ENCODE data around the gene HRH3.

The HRH3 gene

DNA sequence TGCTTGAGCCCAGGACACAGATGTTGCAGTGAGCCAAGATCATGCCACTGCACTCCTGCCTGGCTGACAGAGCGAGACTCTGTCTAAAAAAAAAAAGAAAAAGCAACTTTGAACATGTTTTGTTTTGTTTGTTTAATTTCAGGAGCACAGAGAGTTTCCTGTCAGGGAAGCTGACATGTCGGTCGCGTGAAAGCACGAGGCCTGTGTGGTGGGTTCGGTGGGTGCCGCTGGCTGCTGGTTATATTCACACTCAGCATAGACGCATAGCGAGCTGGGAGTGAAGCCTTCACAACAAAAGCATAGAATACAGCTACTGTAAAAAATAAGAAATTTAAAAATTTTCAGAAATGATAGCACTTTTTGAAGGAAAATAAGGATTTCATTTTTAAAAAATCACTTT lies 22.8 kb downstream of the HRH3 start:
- TF ChIP-seq, protein P1, sequence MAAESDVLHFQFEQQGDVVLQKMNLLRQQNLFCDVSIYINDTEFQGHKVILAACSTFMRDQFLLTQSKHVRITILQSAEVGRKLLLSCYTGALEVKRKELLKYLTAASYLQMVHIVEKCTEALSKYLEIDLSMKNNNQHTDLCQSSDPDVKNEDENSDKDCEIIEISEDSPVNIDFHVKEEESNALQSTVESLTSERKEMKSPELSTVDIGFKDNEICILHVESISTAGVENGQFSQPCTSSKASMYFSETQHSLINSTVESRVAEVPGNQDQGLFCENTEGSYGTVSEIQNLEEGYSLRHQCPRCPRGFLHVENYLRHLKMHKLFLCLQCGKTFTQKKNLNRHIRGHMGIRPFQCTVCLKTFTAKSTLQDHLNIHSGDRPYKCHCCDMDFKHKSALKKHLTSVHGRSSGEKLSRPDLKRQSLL (tag by site-specific recombination; IDR thresholded peaks at IDR 0.05), result no peak
- TF ChIP-seq, protein P2, sequence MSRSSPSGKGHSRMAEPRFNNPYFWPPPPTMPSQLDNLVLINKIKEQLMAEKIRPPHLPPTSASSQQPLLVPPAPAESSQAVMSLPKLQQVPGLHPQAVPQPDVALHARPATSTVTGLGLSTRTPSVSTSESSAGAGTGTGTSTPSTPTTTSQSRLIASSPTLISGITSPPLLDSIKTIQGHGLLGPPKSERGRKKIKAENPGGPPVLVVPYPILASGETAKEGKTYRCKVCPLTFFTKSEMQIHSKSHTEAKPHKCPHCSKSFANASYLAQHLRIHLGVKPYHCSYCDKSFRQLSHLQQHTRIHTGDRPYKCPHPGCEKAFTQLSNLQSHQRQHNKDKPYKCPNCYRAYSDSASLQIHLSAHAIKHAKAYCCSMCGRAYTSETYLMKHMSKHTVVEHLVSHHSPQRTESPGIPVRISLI (tag by site-specific recombination; IDR thresholded peaks at IDR 0.05), result no peak
- TF ChIP-seq ZNF514 (tag by site-specific recombination; IDR thresholded peaks at IDR 0.05) (no peak), ZNF302 (tag by site-specific recombination; IDR thresholded peaks at IDR 0.05; ENCODE audit: low read depth) (no peak), ZBTB17 (tag by site-specific recombination; IDR thresholded peaks at IDR 0.05) (no peak), ZNF530 (tag by site-specific recombination; IDR thresholded peaks at IDR 0.05; ENCODE audit: low read depth) (no peak)

GRCh38 chr20:62196286-62196685 lies 23.8 kb downstream of the HRH3 start:
- H3K4me3 ChIP-seq (ENCODE audit: low read depth, low read length), result no peak overlapping the region
- H3K9me3 ChIP-seq (ENCODE audit: control insufficient read depth, insufficient read depth, low read depth, low read length), result no peaks in the 10 kb centered on the region
- peaks cover 14 to 78% of the 10 kb centered on the region in 2 experiments for H3K36me3 ChIP-seq (ENCODE audit: control insufficient read depth in 2 of 2, insufficient read depth in 1 of 2, low read length in 2 of 2)
- TF ChIP-seq ZBTB17 (tag by site-specific recombination; IDR thresholded peaks at IDR 0.05), result no peak
- no peaks in the 10 kb centered on the region for H3K4me1 ChIP-seq (ENCODE audit: control insufficient read depth, insufficient read depth, low read length)
- ChIA-PET CTCF (interaction anchor here (0.6 kb wide), 1 partner anchor 187 kb away, joined by 3 read pairs; no protein-coding TSS in a partner anchor), POLR2A (no interaction called here)
- no peak overlapping the region for H3K27ac ChIP-seq (ENCODE audit: extremely low read depth, low read depth, low read length)

More for the DNA sequence above, 22.8 kb downstream of the HRH3 start:
- peaks cover 14 to 77% of the 10 kb centered on the region in 2 experiments for H3K36me3 ChIP-seq (ENCODE audit: control insufficient read depth in 2 of 2, insufficient read depth in 1 of 2, low read length in 2 of 2)
- no peaks in the 10 kb centered on the region for H3K9me3 ChIP-seq (ENCODE audit: control insufficient read depth, insufficient read depth, low read depth, low read length)
- CTCF ChIA-PET, result interaction anchor here (0.6 kb wide), 1 partner anchor 208 kb away, joined by 3 read pairs; no protein-coding TSS in a partner anchor
- H3K4me1 ChIP-seq (ENCODE audit: control insufficient read depth, insufficient read depth, low read length), result no peaks in the 10 kb centered on the region
- H3K27ac ChIP-seq (ENCODE audit: extremely low read depth, low read depth, low read length), result no peak overlapping the region
- no peak overlapping the region for H3K4me3 ChIP-seq (ENCODE audit: low read depth, low read length)
- POLR2A ChIA-PET, result no interaction called here

- Histone ChIP-seq H3K36me3 (ENCODE audit: control insufficient read depth in 2 of 2, insufficient read depth in 1 of 2, low read length in 2 of 2) (peaks cover 14 to 76% of the 10 kb centered on the region in 2 experiments), H3K4me1 (ENCODE audit: control insufficient read depth, insufficient read depth, low read length) (no peaks in the 10 kb centered on the region), H3K27ac (ENCODE audit: extremely low read depth, low read depth, low read length) (no peak overlapping the region), H3K4me3 (ENCODE audit: low read depth, low read length) (no peak overlapping the region), H3K9me3 (ENCODE audit: control insufficient read depth, insufficient read depth, low read depth, low read length) (no peaks in the 10 kb centered on the region)
- POLR2A ChIA-PET, result no interaction called here
- CTCF ChIA-PET, result interaction anchor here (0.6 kb wide), 1 partner anchor 188 kb away, joined by 3 read pairs; no protein-coding TSS in a partner anchor
- TF ChIP-seq ZNF202 (tag by site-specific recombination; IDR thresholded peaks at IDR 0.05; ENCODE audit: borderline replicate concordance) (no peak), ZBTB48 (tag by site-specific recombination; IDR thresholded peaks at IDR 0.05) (no peak), ZBTB11 (tag by site-specific recombination; conservative IDR thresholded peaks at IDR 0.05; ENCODE audit: low read depth) (no peak), ZIC2 (tag by site-specific recombination; IDR thresholded peaks at IDR 0.05) (no peak), ZNF302 (tag by site-specific recombination; IDR thresholded peaks at IDR 0.05; ENCODE audit: low read depth) (no peak), KLF10 (tag by site-specific recombination; IDR thresholded peaks at IDR 0.05) (no peak), RBAK (tag by site-specific recombination; IDR thresholded peaks at IDR 0.05) (no peak), ZBTB26 (tag by site-specific recombination; optimal IDR thresholded peaks at IDR 0.05) (no peak), ZNF223 (tag by site-specific recombination; IDR thresholded peaks at IDR 0.05) (no peak), ZNF121 (tag by site-specific recombination; IDR thresholded peaks at IDR 0.05) (no peak)
- TF ChIP-seq, protein P2 (tag by site-specific recombination; IDR thresholded peaks at IDR 0.05), result no peak
- TF ChIP-seq, protein P3, sequence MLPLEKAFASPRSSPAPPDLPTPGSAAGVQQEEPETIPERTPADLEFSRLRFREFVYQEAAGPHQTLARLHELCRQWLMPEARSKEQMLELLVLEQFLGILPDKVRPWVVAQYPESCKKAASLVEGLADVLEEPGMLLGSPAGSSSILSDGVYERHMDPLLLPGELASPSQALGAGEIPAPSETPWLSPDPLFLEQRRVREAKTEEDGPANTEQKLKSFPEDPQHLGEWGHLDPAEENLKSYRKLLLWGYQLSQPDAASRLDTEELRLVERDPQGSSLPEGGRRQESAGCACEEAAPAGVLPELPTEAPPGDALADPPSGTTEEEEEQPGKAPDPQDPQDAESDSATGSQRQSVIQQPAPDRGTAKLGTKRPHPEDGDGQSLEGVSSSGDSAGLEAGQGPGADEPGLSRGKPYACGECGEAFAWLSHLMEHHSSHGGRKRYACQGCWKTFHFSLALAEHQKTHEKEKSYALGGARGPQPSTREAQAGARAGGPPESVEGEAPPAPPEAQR (tag by site-specific recombination; IDR thresholded peaks at IDR 0.05), result no peak
Observed at GRCh38 chr20:62195736-62196135, 24.3 kb downstream of the HRH3 start.

Data from HEK293 (cell line).